ENCODE data around the gene CARD10.

GRCh38 chr22:37515901-37516300, 3.3 kb downstream of the CARD10 start:
- TF ChIP-seq ZNF274 (IDR thresholded peaks at IDR 0.05; ENCODE audit: low read depth, low read length), result no peak
- TF ChIP-seq SUZ12 (IDR thresholded peaks at IDR 0.05; ENCODE audit: extremely low read depth, insufficient read depth, insufficient read length), result no peak
